ENCODE results near the gene SEC23A. TPM values are rescaled to one million over a fixed set of nuclear protein-coding genes. Genes with fewer than 3 reads are reported as not detected.
"Not testable (repeated sequence)": the region's sequence is repeated elsewhere in the genome, so short reads cannot be mapped to it uniquely, and the experiment has no call there.

Gene SEC23A
- total and polyA plus RNA-seq, 2 of the 13 experiments (the other 11 are each of a cell fraction or from before 2014, with no cell fraction given) = 403 to 887 TPM

- H3K4me1 ChIP-seq (ENCODE audit: insufficient read depth, low read length); H2AFZ ChIP-seq (ENCODE audit: low read length); CTCF ChIA-PET (ENCODE audit: low intra/inter-chr PET ratio, low total read pairs); H3K27me3 ChIP-seq (ENCODE audit: control insufficient read depth in 1 of 2, insufficient read depth in 2 of 2, low read length in 2 of 2); ATAC-seq; POLR2A ChIA-PET; DNase-seq (ENCODE audit: low spot score); FAIRE-seq; H4K20me1 ChIP-seq (ENCODE audit: insufficient read depth, low read length); H3K4me3 ChIP-seq (replicated peaks in 1 of 3; ENCODE audit: insufficient read depth in 1 of 3, low read depth in 2 of 3, low read length in 3 of 3); H3K79me2 ChIP-seq (ENCODE audit: insufficient read depth, low read length); H3K9ac ChIP-seq (ENCODE audit: insufficient read depth, low read depth, low read length); H3K9me3 ChIP-seq (ENCODE audit: low read length); intact Hi-C loops (cut with micrococcal nuclease; ENCODE audit: unreplicated experiment); in situ Hi-C loops (cut with HindIII; ENCODE audit: extremely low pct_ligation_motif_present, low pct_unique_long_range_greater_than_20kb); H3K27ac ChIP-seq (ENCODE audit: extremely low read length, insufficient read depth, low read length); BruUV-seq (replicated peaks); H3K4me2 ChIP-seq (ENCODE audit: low read depth, low read length): not testable (repeated sequence)
- 0 out of 2 replicates have a peak, but pooled peaks have one; percentile 22 for TF ChIP-seq ZNF713 (CRISPR knock-in tag; IDR thresholded peaks at IDR 0.05)
- peak; percentile 10; the same call in 1 of the 2 replicates for TF ChIP-seq PAF1 (CRISPR knock-in tag; IDR thresholded peaks at IDR 0.05)
- 98% methylated on average over 6 of the region's 6 CpGs for WGBS (ENCODE audit: low lambda C conversion rate)
- H3K36me3 ChIP-seq (replicated peaks in 1 of 2; ENCODE audit: control insufficient read depth in 1 of 2, insufficient read depth in 2 of 2, low read length in 2 of 2) = peaks cover 50 to 88% of the 10 kb centered on the region in 2 experiments
Observed at GRCh38 chr14:39045889-39046288, 57.1 kb downstream of the SEC23A start.

- Histone ChIP-seq H3K4me3 (replicated peaks in 1 of 3; ENCODE audit: insufficient read depth in 1 of 3, low read depth in 2 of 3, low read length in 3 of 3) (no peak overlapping the region), H2AFZ (ENCODE audit: low read length) (no peak overlapping the region), H3K27ac (ENCODE audit: extremely low read length, insufficient read depth, low read length) (no peak overlapping the region), H3K27me3 (ENCODE audit: control insufficient read depth in 1 of 2, insufficient read depth in 2 of 2, low read length in 2 of 2) (no peaks in the 10 kb centered on the region), H4K20me1 (ENCODE audit: insufficient read depth, low read length) (no peaks in the 10 kb centered on the region; the same call in 1 of the 2 replicates), H3K9ac (ENCODE audit: insufficient read depth, low read depth, low read length) (no peak overlapping the region), H3K4me2 (ENCODE audit: low read depth, low read length) (no peak overlapping the region), H3K36me3 (replicated peaks in 1 of 2; ENCODE audit: control insufficient read depth in 1 of 2, insufficient read depth in 2 of 2, low read length in 2 of 2) (peaks cover 50 to 89% of the 10 kb centered on the region in 2 experiments), H3K4me1 (ENCODE audit: insufficient read depth, low read length) (no peaks in the 10 kb centered on the region), H3K79me2 (ENCODE audit: insufficient read depth, low read length) (peaks cover 2% of the 10 kb centered on the region), H3K9me3 (ENCODE audit: low read length) (no peaks in the 10 kb centered on the region)
- intact Hi-C loops (cut with micrococcal nuclease; ENCODE audit: unreplicated experiment) (no loop called here), in situ Hi-C loops (cut with HindIII; ENCODE audit: extremely low pct_ligation_motif_present, low pct_unique_long_range_greater_than_20kb) (no loop called here)
- peak; percentile 23 for ATAC-seq
- ChIA-PET POLR2A (no interaction called here), CTCF (ENCODE audit: low intra/inter-chr PET ratio, low total read pairs) (no interaction called here)
- DNase-seq (ENCODE audit: low spot score) = no peak
- FAIRE-seq = no peak
- no TSS peak for BruUV-seq (replicated peaks)
- WGBS (ENCODE audit: low lambda C conversion rate) = 97% methylated on average over 1 of the region's 1 CpG
- TF ChIP-seq RBM22 (optimal IDR thresholded peaks at IDR 0.05; ENCODE audit: low read length) = peak; percentile 92
- TF ChIP-seq ZFP36L2 (CRISPR knock-in tag; IDR thresholded peaks at IDR 0.05) = no peak
- 0 out of 4 replicates have a peak, but pooled peaks of 1 of the 2 experiments have one; percentile 21 for TF ChIP-seq POLR2A (IDR thresholded peaks at IDR 0.05; ENCODE audit: insufficient read depth in 1 of 2, low read depth in 2 of 2, low read length in 2 of 2)
- TF ChIP-seq SOX6 (IDR thresholded peaks at IDR 0.05) = peak; percentile 43; the same call in 1 of the 2 replicates
- no peak for TF ChIP-seq SOX6 (CRISPR knock-in tag; IDR thresholded peaks at IDR 0.05)
- no peak for TF ChIP-seq KAT8 (CRISPR knock-in tag; IDR thresholded peaks at IDR 0.05)
- no peak for TF ChIP-seq AGO1 (IDR thresholded peaks at IDR 0.05; ENCODE audit: low read depth, low read length, poor library complexity, severe bottlenecking)
- no peak for TF ChIP-seq ZNF7 (CRISPR knock-in tag; IDR thresholded peaks at IDR 0.05)
- TF ChIP-seq TMF1 (CRISPR knock-in tag; IDR thresholded peaks at IDR 0.05; ENCODE audit: low read depth) = no peak
- no peak for TF ChIP-seq NFIB (CRISPR knock-in tag; IDR thresholded peaks at IDR 0.05; ENCODE audit: borderline replicate concordance)
- TF ChIP-seq PLRG1 (conservative IDR thresholded peaks at IDR 0.05) = 0 out of 2 replicates have a peak, but pooled peaks have one; percentile 29
- TF ChIP-seq POLR2AphosphoS2 (IDR thresholded peaks at IDR 0.05; ENCODE audit: low read depth, low read length) = 0 out of 2 replicates have a peak, but pooled peaks have one; percentile 52
Observed at GRCh38 chr14:39043352-39043943, 59.6 kb downstream of the SEC23A start.
